A673 (cell line): ENCODE measurements around the gene SLC27A4. TPM values are rescaled to one million over a fixed set of nuclear protein-coding genes. Genes with fewer than 3 reads are reported as not detected.

Source experiments
- BruUV-seq: library from RNA; stranded (reverse); fragments of 400-500 nt; replicated peaks from 2 replicates; lab custom pipeline; 2021; lab: Mats Ljungman, UMichigan
- CTCF ChIA-PET: fragments of 300-600 bp; sonication (Branson Sonifier 250); formaldehyde crosslinking; loops from one replicate; lab custom pipeline; 2022; ENCODE audit warnings: antibody characterized with exemption; lab: Charles Lee
- POLR2A ChIA-PET: fragments of 300-600 bp; sonication (Branson Sonifier 250); formaldehyde crosslinking; loops from one replicate; lab custom pipeline; 2022; ENCODE audit warnings: antibody characterized with exemption; ENCODE audit not compliant: low non-redundant PET; lab: Charles Lee
- DNase-seq: peaks from one replicate; pipeline ENCODE4 v3.0.0-alpha.2; 2015; ENCODE audit warnings: low spot score
- H3K27ac ChIP-seq: fragments of 200-600 bp; sonication (generic); 2 replicates; pipeline ENCODE4 v1.5.1; 2016; ENCODE audit warnings: mixed run types, low read depth, mild to moderate bottlenecking, mixed read lengths, antibody characterized with exemption, low read length; ENCODE audit not compliant: poor library complexity, severe bottlenecking
- H3K27me3 ChIP-seq: fragments of 200-600 bp; sonication (generic); replicated peaks from 2 replicates; pipeline ENCODE4 v1.6.1; 2017; ENCODE audit warnings: mixed run types, low read depth, mild to moderate bottlenecking, mixed read lengths, antibody characterized with exemption, low read length; ENCODE audit not compliant: insufficient read depth, poor library complexity
- H3K36me3 ChIP-seq: fragments of 200-600 bp; sonication (generic); 2 replicates; pipeline ENCODE4 v1.6.1; 2016; ENCODE audit warnings: mixed run types, mild to moderate bottlenecking, mixed read lengths, antibody characterized with exemption, low read length; ENCODE audit not compliant: insufficient read depth, poor library complexity, severe bottlenecking
- H3K4me1 ChIP-seq: fragments of 200-600 bp; sonication (generic); 2 replicates; pipeline ENCODE4 v1.6.1; 2017; ENCODE audit warnings: mixed run types, mild to moderate bottlenecking, mixed read lengths, antibody characterized with exemption, low read length; ENCODE audit not compliant: insufficient read depth, poor library complexity, severe bottlenecking
- H3K4me3 ChIP-seq: fragments of 200-600 bp; sonication (generic); 2 replicates; pipeline ENCODE4 v1.5.1; 2016; ENCODE audit warnings: low read depth, mixed run types, mild to moderate bottlenecking, mixed read lengths, low read length; ENCODE audit not compliant: poor library complexity, severe bottlenecking
- H3K9me3 ChIP-seq: fragments of 200-600 bp; sonication (generic); 2 replicates; pipeline ENCODE4 v1.6.1; 2016; ENCODE audit warnings: mixed run types, low read depth, mild to moderate bottlenecking, mixed read lengths, antibody characterized with exemption, low read length; ENCODE audit not compliant: poor library complexity, severe bottlenecking
- EZH2 ChIP-seq: fragments of 200-600 bp; sonication (generic); IDR thresholded peaks from 2 replicates; pipeline ENCODE4 v1.6.1; 2017; ENCODE audit warnings: borderline replicate concordance, low read depth, mild to moderate bottlenecking, mixed read lengths, antibody characterized with exemption, low read length; ENCODE audit not compliant: poor library complexity, severe bottlenecking
- intact Hi-C: fragments of 100-400 bp; cut with micrococcal nuclease; formaldehyde crosslinking; loops from one replicate; pipeline ENCODE4 v1.10.0; 2022; ENCODE audit not compliant: unreplicated experiment
- total RNA-seq: library from RNA; stranded (reverse); gene quantifications from 2 replicates; pipeline ENCODE4 v1.2.3, GENCODE V29; 2021
- TF ChIP-seq, protein P1 (sequence below): fragments of 300-800, 200-600 bp; sonication (generic); conservative IDR thresholded peaks from 2 replicates; pipeline ENCODE4 v1.5.1; 2017; ENCODE audit warnings: low read depth, mild to moderate bottlenecking, antibody characterized with exemption, low read length, moderate library complexity, mixed read lengths

Gene SLC27A4
- total RNA-seq, 1 experiment from 2014 or later: 39.1 TPM

DNA sequence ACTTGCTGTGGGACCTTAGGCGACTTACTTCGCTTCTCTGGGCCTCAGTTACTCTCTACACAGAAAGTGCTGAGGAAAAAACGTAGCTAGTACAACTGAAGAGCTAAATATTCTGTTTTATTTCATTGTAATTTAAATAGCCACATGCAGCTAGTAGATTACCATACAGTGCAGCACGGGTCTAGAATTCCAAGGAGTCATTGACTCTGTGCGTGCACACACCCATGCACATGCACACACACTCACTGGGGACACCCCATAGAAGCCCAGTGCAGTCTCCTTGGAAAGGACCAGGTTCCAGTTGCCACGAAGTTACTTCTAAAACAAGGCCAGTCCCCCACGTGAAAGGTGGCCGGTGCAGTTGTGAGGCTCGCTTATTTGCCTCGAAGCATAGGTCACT lies 47.8 kb downstream of the SLC27A4 start:
- ChIA-PET CTCF (no interaction called here), POLR2A (no interaction called here)
- no peak for DNase-seq
- TF ChIP-seq, protein P1, sequence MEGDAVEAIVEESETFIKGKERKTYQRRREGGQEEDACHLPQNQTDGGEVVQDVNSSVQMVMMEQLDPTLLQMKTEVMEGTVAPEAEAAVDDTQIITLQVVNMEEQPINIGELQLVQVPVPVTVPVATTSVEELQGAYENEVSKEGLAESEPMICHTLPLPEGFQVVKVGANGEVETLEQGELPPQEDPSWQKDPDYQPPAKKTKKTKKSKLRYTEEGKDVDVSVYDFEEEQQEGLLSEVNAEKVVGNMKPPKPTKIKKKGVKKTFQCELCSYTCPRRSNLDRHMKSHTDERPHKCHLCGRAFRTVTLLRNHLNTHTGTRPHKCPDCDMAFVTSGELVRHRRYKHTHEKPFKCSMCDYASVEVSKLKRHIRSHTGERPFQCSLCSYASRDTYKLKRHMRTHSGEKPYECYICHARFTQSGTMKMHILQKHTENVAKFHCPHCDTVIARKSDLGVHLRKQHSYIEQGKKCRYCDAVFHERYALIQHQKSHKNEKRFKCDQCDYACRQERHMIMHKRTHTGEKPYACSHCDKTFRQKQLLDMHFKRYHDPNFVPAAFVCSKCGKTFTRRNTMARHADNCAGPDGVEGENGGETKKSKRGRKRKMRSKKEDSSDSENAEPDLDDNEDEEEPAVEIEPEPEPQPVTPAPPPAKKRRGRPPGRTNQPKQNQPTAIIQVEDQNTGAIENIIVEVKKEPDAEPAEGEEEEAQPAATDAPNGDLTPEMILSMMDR: no peak
- TF ChIP-seq EZH2: no peak
- Histone ChIP-seq H3K4me3 (no peak overlapping the region), H3K4me1 (peaks cover 6% of the 10 kb centered on the region), H3K36me3 (peaks cover 30% of the 10 kb centered on the region), H3K27me3 (no peaks in the 10 kb centered on the region), H3K27ac (no peak overlapping the region), H3K9me3 (no peaks in the 10 kb centered on the region)
- intact Hi-C loops: no loop called here
- BruUV-seq: no TSS peak

- intact Hi-C loops: no loop called here
- CTCF ChIA-PET: interaction anchor here (0.6 kb wide), 1 partner anchor 9 kb away, joined by 3 read pairs; no protein-coding TSS in a partner anchor
- Histone ChIP-seq H3K4me1 (peaks cover 9% of the 10 kb centered on the region), H3K9me3 (no peaks in the 10 kb centered on the region), H3K36me3 (peaks cover 27% of the 10 kb centered on the region), H3K27ac (no peak overlapping the region), H3K4me3 (no peak overlapping the region), H3K27me3 (no peaks in the 10 kb centered on the region)
- POLR2A ChIA-PET: no interaction called here
- BruUV-seq: no TSS peak
- DNase-seq: no peak
- TF ChIP-seq EZH2: no peak
- TF ChIP-seq, protein P1: no peak
Observed at GRCh38 chr9:128389395-128390149, 49.2 kb downstream of the SLC27A4 start.

GRCh38 chr9:128390150-128390812 lies 50.0 kb downstream of the SLC27A4 start:
- no peak for DNase-seq
- BruUV-seq: TSS peak; percentile 62
- Histone ChIP-seq H3K36me3 (peaks cover 20% of the 10 kb centered on the region), H3K4me3 (no peak overlapping the region), H3K9me3 (no peaks in the 10 kb centered on the region), H3K27me3 (no peaks in the 10 kb centered on the region), H3K4me1 (peaks cover 10% of the 10 kb centered on the region), H3K27ac (no peak overlapping the region)
- TF ChIP-seq EZH2: no peak
- TF ChIP-seq, protein P1: no peak
- CTCF ChIA-PET: no interaction called here
- POLR2A ChIA-PET: no interaction called here
- intact Hi-C loops: no loop called here
